Hepatocyte (in vitro differentiated cells): Measurements from ENCODE around the gene FAM222B. TPM values are rescaled to one million over a fixed set of nuclear protein-coding genes. Genes with fewer than 3 reads are reported as not detected.
A peak's percentile ranks its signal among the peaks of the same experiment; 100 is the strongest.

ENCODE experiments used
- DNase-seq: peaks from one replicate; pipeline ENCODE4 v3.0.0-alpha.2; 2016; ENCODE audit warnings: low spot score
- H2AFZ ChIP-seq: fragments of 200-600 bp; sonication (generic); 2 replicates; pipeline ENCODE4 v1.6.0; 2016; ENCODE audit warnings: antibody characterized with exemption, mild to moderate bottlenecking
- H3K27ac ChIP-seq: fragments of 200-600 bp; sonication (generic); 2 replicates; pipeline ENCODE4 v1.5.1; 2016; ENCODE audit warnings: mild to moderate bottlenecking
- H3K27me3 ChIP-seq: fragments of 200-600 bp; sonication (generic); 2 replicates; pipeline ENCODE4 v1.6.1; 2016
- H3K36me3 ChIP-seq: fragments of 200-600 bp; sonication (generic); replicated peaks from 2 replicates; pipeline ENCODE4 v1.5.1; 2016; ENCODE audit warnings: low read depth; ENCODE audit not compliant: insufficient read depth
- H3K4me1 ChIP-seq: fragments of 200-600 bp; sonication (generic); 2 replicates; pipeline ENCODE4 v1.5.1; 2016; ENCODE audit warnings: mild to moderate bottlenecking, moderate library complexity; ENCODE audit not compliant: insufficient read depth
- H3K4me2 ChIP-seq: fragments of 200-600 bp; sonication (generic); 2 replicates; pipeline ENCODE4 v1.6.0; 2016
- H3K4me3 ChIP-seq: fragments of 200-600 bp; sonication (generic); 2 replicates; pipeline ENCODE4 v1.5.1; 2016; ENCODE audit warnings: mild to moderate bottlenecking
- H3K79me2 ChIP-seq: fragments of 200-600 bp; sonication (generic); 2 replicates; pipeline ENCODE4 v1.6.0; 2017; ENCODE audit warnings: mild to moderate bottlenecking
- H3K9me2 ChIP-seq: fragments of 200-600 bp; sonication (generic); replicated peaks from 2 replicates; pipeline ENCODE4 v1.6.0; 2017; ENCODE audit warnings: mild to moderate bottlenecking; ENCODE audit not compliant: insufficient read depth
- H3K9me3 ChIP-seq: fragments of 200-600 bp; sonication (generic); 2 replicates; pipeline ENCODE4 v1.5.1; 2016; ENCODE audit warnings: low read depth, mild to moderate bottlenecking
- H4K20me1 ChIP-seq: fragments of 200-600 bp; sonication (generic); 2 replicates; pipeline ENCODE4 v1.6.0; 2016; ENCODE audit warnings: mild to moderate bottlenecking; ENCODE audit not compliant: insufficient read depth, poor library complexity, severe bottlenecking
- CTCF ChIP-seq: fragments of 200-600 bp; sonication (generic); IDR thresholded peaks from 2 replicates; pipeline ENCODE4 v1.5.1; 2016; ENCODE audit warnings: antibody characterized with exemption, mild to moderate bottlenecking; ENCODE audit not compliant: poor library complexity
- EZH2 ChIP-seq: fragments of 200-600 bp; sonication (generic); IDR thresholded peaks from 2 replicates; pipeline ENCODE4 v1.6.1; 2016; ENCODE audit warnings: antibody characterized with exemption, mild to moderate bottlenecking, borderline replicate concordance
- EZH2phosphoT487 ChIP-seq: fragments of 200-600 bp; sonication (generic); IDR thresholded peaks from one replicate; pipeline ENCODE4 v1.6.1; 2018; ENCODE audit warnings: antibody characterized with exemption, mild to moderate bottlenecking, low read depth, moderate library complexity; ENCODE audit not compliant: unreplicated experiment, severe bottlenecking
- WGBS: methylation state at CpG from one replicate; pipeline ENCODE4 v1.1.6; 2016; ENCODE audit warnings: low lambda C conversion rate; ENCODE audit errors: missing lambda C conversion rate; 5-methylcytosine and 5-hydroxymethylcytosine counted together
- polyA plus RNA-seq: library from polyadenylated mRNA; unstranded; fragments of >200 nt; fragmentation: Nextera tagmentation; extraction: Ambion mirVana; gene quantifications from 2 replicates; pipeline ENCODE4 v1.2.1, GENCODE V29; 2016
- total RNA-seq: library from RNA; depleted of rRNA; stranded (reverse); fragments of >200 nt; gene quantifications from 2 replicates; pipeline ENCODE4 v1.2.3, GENCODE V29; 2014

Gene FAM222B
- total and polyA plus RNA-seq, 2 experiments from 2014 or later, result 7.9 to 36.0 TPM

DNA sequence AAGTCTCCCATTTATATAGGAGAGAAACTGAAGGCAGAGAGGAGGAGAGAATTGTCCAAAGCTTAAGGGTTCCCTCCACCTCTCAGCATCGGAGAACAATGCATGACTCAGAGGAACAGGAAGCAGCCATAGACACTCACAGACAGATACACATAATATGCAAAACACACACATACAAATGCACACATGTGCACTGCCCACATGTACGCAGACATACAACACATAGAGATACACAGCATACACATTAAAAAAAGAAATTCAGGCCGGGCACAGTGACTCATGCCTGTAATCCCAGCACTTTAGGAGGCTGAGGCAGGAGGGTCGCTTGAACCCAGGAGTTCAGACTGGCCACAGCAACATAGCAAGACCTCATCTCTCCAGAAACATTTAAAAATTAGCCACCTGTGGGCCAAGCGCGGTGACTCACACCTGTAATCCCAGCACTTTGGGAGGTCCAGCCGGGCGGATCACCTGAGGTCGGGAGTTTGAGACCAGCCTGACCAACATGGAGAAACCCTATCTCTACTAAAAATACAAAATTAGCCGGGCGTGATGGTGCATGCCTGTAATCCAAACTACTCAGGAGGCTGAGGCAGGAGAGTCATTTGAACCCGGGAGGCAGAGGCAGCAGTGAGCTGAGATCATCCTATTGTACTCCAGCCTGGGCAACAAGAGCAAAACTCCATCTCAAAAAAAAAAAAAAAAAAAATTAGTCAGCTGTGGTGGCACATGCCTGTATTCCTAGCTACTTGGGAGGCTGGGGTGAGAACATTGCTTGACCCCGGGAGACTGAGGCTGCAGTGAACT is 23.6 kb upstream of the FAM222B start:
- peak overlapping the region; percentile 89 for H3K27ac ChIP-seq
- no peaks in the 10 kb centered on the region for H3K79me2 ChIP-seq
- no peak overlapping the region for H3K4me2 ChIP-seq

GRCh38 chr17:28864991-28865849 is 22.6 kb upstream of the FAM222B start:
- Histone ChIP-seq H3K27me3 (no peaks in the 10 kb centered on the region), H3K4me1 (no peaks in the 10 kb centered on the region), H3K27ac (peak overlapping the region; percentile 89), H3K4me3 (no peak overlapping the region), H3K9me3 (no peaks in the 10 kb centered on the region), H3K36me3 (no peaks in the 10 kb centered on the region), H2AFZ (peak overlapping the region; percentile 27), H3K4me2 (no peak overlapping the region), H4K20me1 (no peaks in the 10 kb centered on the region), H3K9me2 (no peaks in the 10 kb centered on the region), H3K79me2 (no peaks in the 10 kb centered on the region)
- 64% methylated on average over 11 of the region's 11 CpGs for WGBS
- peak; percentile 47 for DNase-seq
- no peak for TF ChIP-seq CTCF
- TF ChIP-seq EZH2, result no peak
- TF ChIP-seq EZH2phosphoT487, result no peak

More for the DNA sequence above, 23.6 kb upstream of the FAM222B start:
- H3K36me3 ChIP-seq, result no peaks in the 10 kb centered on the region
- no peaks in the 10 kb centered on the region for H3K9me2 ChIP-seq
- H3K27me3 ChIP-seq, result no peaks in the 10 kb centered on the region
- H3K9me3 ChIP-seq, result no peaks in the 10 kb centered on the region
- no peaks in the 10 kb centered on the region for H4K20me1 ChIP-seq
- no peak for DNase-seq
- no peak overlapping the region for H3K4me3 ChIP-seq
- 87% methylated on average over 13 of the region's 13 CpGs for WGBS
- no peak for TF ChIP-seq EZH2phosphoT487
- no peak for TF ChIP-seq CTCF
- TF ChIP-seq EZH2, result no peak
- H2AFZ ChIP-seq, result no peak overlapping the region
- no peaks in the 10 kb centered on the region for H3K4me1 ChIP-seq

DNA sequence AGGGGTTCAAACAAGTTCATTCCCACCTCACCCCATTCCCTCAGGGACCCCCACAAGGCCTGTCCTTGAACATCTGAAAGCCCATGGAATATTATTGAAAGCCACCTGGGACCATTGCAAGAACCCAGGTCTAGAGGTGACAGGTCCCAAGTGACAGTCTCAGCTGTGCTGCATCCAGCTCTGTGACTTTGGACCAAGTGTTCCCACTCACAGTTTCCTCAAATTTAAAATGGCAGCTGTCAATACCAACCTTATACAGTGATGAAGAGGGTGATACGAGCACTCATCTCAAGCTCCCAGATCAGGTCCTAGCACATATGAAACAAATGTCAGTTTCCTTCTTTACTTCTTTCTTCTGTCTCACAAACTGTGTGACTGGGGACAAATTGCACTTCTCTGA is 21.4 kb upstream of the FAM222B start:
- Histone ChIP-seq H3K9me2 (no peaks in the 10 kb centered on the region), H4K20me1 (no peaks in the 10 kb centered on the region), H3K4me3 (no peak overlapping the region), H3K27me3 (no peaks in the 10 kb centered on the region), H2AFZ (no peak overlapping the region), H3K27ac (no peak overlapping the region), H3K4me1 (no peaks in the 10 kb centered on the region), H3K79me2 (no peaks in the 10 kb centered on the region), H3K4me2 (no peak overlapping the region), H3K36me3 (no peaks in the 10 kb centered on the region), H3K9me3 (no peaks in the 10 kb centered on the region)
- no peak for DNase-seq
- 100% methylated on average over 1 of the region's 1 CpG for WGBS
- TF ChIP-seq EZH2phosphoT487 (no peak), EZH2 (no peak), CTCF (no peak)
